ENCODE measurements around the gene LMBR1L.

Gene LMBR1L

GRCh38 chr12:49097381-49097780 lies 13.3 kb downstream of the LMBR1L start:
- TF ChIP-seq EZH2phosphoT487 (IDR thresholded peaks at IDR 0.05; ENCODE audit: low read depth) (no peak), CTCF (IDR thresholded peaks at IDR 0.05; ENCODE audit: low read depth, low read length) (no peak)
- H3K4me3 ChIP-seq (ENCODE audit: low read length), result no peak overlapping the region
- no peaks in the 10 kb centered on the region for H3K9me3 ChIP-seq (ENCODE audit: insufficient read depth, low read length)
- no peak overlapping the region for H3K27ac ChIP-seq (ENCODE audit: low read length)
- H3K9ac ChIP-seq (ENCODE audit: low read length), result no peak overlapping the region
- no peak overlapping the region for H3K4me2 ChIP-seq (ENCODE audit: low read length)
- H3K27me3 ChIP-seq (ENCODE audit: low read depth, low read length), result peaks cover 27% of the 10 kb centered on the region
- no peaks in the 10 kb centered on the region for H4K20me1 ChIP-seq (ENCODE audit: insufficient read depth, low read length)
- no peak overlapping the region for H2AFZ ChIP-seq (ENCODE audit: low read depth, low read length)
- H3K4me1 ChIP-seq (ENCODE audit: low read length), result peaks cover 15% of the 10 kb centered on the region
- no peaks in the 10 kb centered on the region for H3K79me2 ChIP-seq (ENCODE audit: low read length)
- H3K36me3 ChIP-seq (replicated peaks; ENCODE audit: low read depth, low read length), result peaks cover 5% of the 10 kb centered on the region

DNA sequence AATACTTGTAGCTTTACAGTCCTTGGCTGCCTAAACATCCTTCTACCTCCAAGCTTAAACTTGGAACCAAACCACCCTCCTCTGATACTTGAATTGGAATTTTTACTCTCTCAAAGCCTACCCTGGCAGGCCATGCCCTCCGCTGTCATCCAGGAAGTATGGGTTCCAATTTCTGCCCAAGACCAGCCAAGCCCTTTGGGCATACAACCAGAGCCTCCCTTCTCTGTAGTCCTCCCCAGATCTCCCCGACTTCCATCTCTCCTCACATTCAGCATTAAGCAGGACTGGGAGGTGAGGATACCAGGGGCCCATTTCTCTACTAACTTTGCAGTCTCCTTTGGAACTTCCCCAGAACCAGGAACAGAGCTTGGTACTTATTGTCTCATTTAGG lies 15.7 kb downstream of the LMBR1L start:
- Histone ChIP-seq H2AFZ (ENCODE audit: low read depth, low read length) (no peak overlapping the region), H3K9me3 (ENCODE audit: insufficient read depth, low read length) (no peaks in the 10 kb centered on the region), H4K20me1 (ENCODE audit: insufficient read depth, low read length) (no peaks in the 10 kb centered on the region), H3K4me1 (ENCODE audit: low read length) (peaks cover 17% of the 10 kb centered on the region), H3K36me3 (replicated peaks; ENCODE audit: low read depth, low read length) (peaks cover 5% of the 10 kb centered on the region), H3K9ac (ENCODE audit: low read length) (no peak overlapping the region), H3K27ac (ENCODE audit: low read length) (no peak overlapping the region), H3K79me2 (ENCODE audit: low read length) (no peaks in the 10 kb centered on the region), H3K4me2 (ENCODE audit: low read length) (peak overlapping the region; percentile 95), H3K4me3 (ENCODE audit: low read length) (peak overlapping the region; percentile 73), H3K27me3 (ENCODE audit: low read depth, low read length) (peaks cover 46% of the 10 kb centered on the region)
- no peak for TF ChIP-seq EZH2phosphoT487 (IDR thresholded peaks at IDR 0.05; ENCODE audit: low read depth)
- no peak for TF ChIP-seq CTCF (IDR thresholded peaks at IDR 0.05; ENCODE audit: low read depth, low read length)

GRCh38 chr12:49094160-49094974 lies 16.3 kb downstream of the LMBR1L start, which contains the start of gene DHH:
Gene DHH, minus strand, starts transcription at chr12:49094801. Its CDS starts 289 bp downstream, at chr12:49094512.
- Histone ChIP-seq H3K4me1 (ENCODE audit: low read length) (peaks cover 17% of the 10 kb centered on the region), H3K4me3 (ENCODE audit: low read length) (peak within 1 kb of the TSS; percentile 73), H3K9ac (ENCODE audit: low read length) (peak within 1 kb of the TSS; percentile 29; the same call in 1 of the 2 replicates), H3K36me3 (replicated peaks; ENCODE audit: low read depth, low read length) (peaks cover 5% of the 10 kb centered on the region), H2AFZ (ENCODE audit: low read depth, low read length) (peak within 1 kb of the TSS; percentile 54; the same call in 1 of the 2 replicates), H4K20me1 (ENCODE audit: insufficient read depth, low read length) (no peaks in the 10 kb centered on the region), H3K27me3 (ENCODE audit: low read depth, low read length) (peaks cover 47% of the 10 kb centered on the region), H3K9me3 (ENCODE audit: insufficient read depth, low read length) (no peaks in the 10 kb centered on the region), H3K79me2 (ENCODE audit: low read length) (no peaks in the 10 kb centered on the region), H3K4me2 (ENCODE audit: low read length) (peak within 1 kb of the TSS; percentile 95), H3K27ac (ENCODE audit: low read length) (no peak within 1 kb of the TSS)
- TF ChIP-seq EZH2phosphoT487 (IDR thresholded peaks at IDR 0.05; ENCODE audit: low read depth) (no peak), CTCF (IDR thresholded peaks at IDR 0.05; ENCODE audit: low read depth, low read length) (no peak)

GRCh38 chr12:49093792-49094159 lies 16.9 kb downstream of the LMBR1L start:
- peaks cover 17% of the 10 kb centered on the region for H3K4me1 ChIP-seq (ENCODE audit: low read length)
- peaks cover 52% of the 10 kb centered on the region for H3K27me3 ChIP-seq (ENCODE audit: low read depth, low read length)

More at GRCh38 chr12:49093792-49094159, 16.9 kb downstream of the LMBR1L start:
- TF ChIP-seq CTCF (IDR thresholded peaks at IDR 0.05; ENCODE audit: low read depth, low read length) (no peak), EZH2phosphoT487 (IDR thresholded peaks at IDR 0.05; ENCODE audit: low read depth) (no peak)
- peak overlapping the region; percentile 54; the same call in 1 of the 2 replicates for H2AFZ ChIP-seq (ENCODE audit: low read depth, low read length)
- no peak overlapping the region for H3K27ac ChIP-seq (ENCODE audit: low read length)
- no peaks in the 10 kb centered on the region for H3K9me3 ChIP-seq (ENCODE audit: insufficient read depth, low read length)
- peak overlapping the region; percentile 73 for H3K4me3 ChIP-seq (ENCODE audit: low read length)
- peaks cover 5% of the 10 kb centered on the region for H3K36me3 ChIP-seq (replicated peaks; ENCODE audit: low read depth, low read length)
- H3K4me2 ChIP-seq (ENCODE audit: low read length), result peak overlapping the region; percentile 95
- no peaks in the 10 kb centered on the region for H3K79me2 ChIP-seq (ENCODE audit: low read length)
- peak overlapping the region; percentile 29; the same call in 1 of the 2 replicates for H3K9ac ChIP-seq (ENCODE audit: low read length)
- H4K20me1 ChIP-seq (ENCODE audit: insufficient read depth, low read length), result no peaks in the 10 kb centered on the region
